SK-N-SH (cell line): ENCODE data around the gene TP53I11. TPM values are rescaled to one million over a fixed set of nuclear protein-coding genes. Genes with fewer than 3 reads are reported as not detected.

Experiments
- CTCF ChIA-PET: fragments of 300-600, 350-600 bp; formaldehyde crosslinking; extraction: SDS; loops from one replicate; lab custom pipeline; 2021; lab: Yijun Ruan, JAX
- POLR2A ChIA-PET: fragments of 350-600 bp; sonication (Branson Sonifier 250); formaldehyde crosslinking; extraction: SDS; loops from one replicate; lab custom pipeline; 2020; ENCODE audit warnings: antibody characterized with exemption, inconsistent platforms; lab: Yijun Ruan, JAX
- DNase-seq: peaks from one replicate; pipeline ENCODE4 v3.0.0; 2012
- H2AFZ ChIP-seq: fragments of 200-600 bp; sonication (generic); 2 replicates; pipeline ENCODE4 v1.8.1; 2016; ENCODE audit warnings: antibody characterized with exemption, mild to moderate bottlenecking, low read depth
- H3F3A ChIP-seq: fragments of 200-600 bp; sonication (generic); replicated peaks from 2 replicates; pipeline ENCODE3; 2016; ENCODE audit warnings: antibody characterized with exemption, mild to moderate bottlenecking; ENCODE audit not compliant: insufficient read depth
- H3K27ac ChIP-seq, 2 experiments: fragments of 200-500 bp in 1 of 2; fragments of 200-600 bp in 1 of 2; sonication (Bioruptor generic) in 1 of 2; sonication (generic), shearing (Covaris generic) in 1 of 2; 2 replicates each; pipeline versions ENCODE4 v1.5.1 to v1.6.1; 2014 to 2016; ENCODE audit warnings: low read depth in 2 of 2, inconsistent platforms in 1 of 2, low read length in 1 of 2, mild to moderate bottlenecking in 1 of 2, mixed read lengths in 1 of 2
- H3K27me3 ChIP-seq: fragments of 200-600 bp; sonication (generic), shearing (Covaris generic); 2 replicates; pipeline ENCODE4 v1.6.1; 2016; ENCODE audit warnings: mixed run types; ENCODE audit not compliant: insufficient read depth
- H3K36me3 ChIP-seq, 2 experiments: fragments of 200-500 bp in 1 of 2; fragments of 200-600 bp in 1 of 2; sonication (Bioruptor generic) in 1 of 2; sonication (generic) in 1 of 2; replicated peaks in 1 of 2; 2 replicates each; pipeline versions ENCODE3 to v1.5.1; 2014 to 2016; ENCODE audit warnings: low read length in 1 of 2, mild to moderate bottlenecking in 1 of 2; ENCODE audit not compliant: insufficient read depth in 2 of 2, control insufficient read depth in 1 of 2
- H3K4me1 ChIP-seq, 2 experiments: fragments of 200-500 bp in 1 of 2; fragments of 200-600 bp in 1 of 2; sonication (Bioruptor generic) in 1 of 2; sonication (generic), shearing (Covaris generic) in 1 of 2; 2 replicates each; pipeline versions ENCODE4 v1.5.1 to v1.6.1; 2014 to 2016; ENCODE audit warnings: low read depth in 1 of 2, low read length in 1 of 2, mixed run types in 1 of 2; ENCODE audit not compliant: insufficient read depth in 2 of 2, control insufficient read depth in 1 of 2
- H3K4me2 ChIP-seq: fragments of 200-600 bp; sonication (generic), shearing (Covaris generic); 2 replicates; pipeline ENCODE4 v1.6.1; 2017; ENCODE audit warnings: mixed run types
- H3K4me3 ChIP-seq, 2 experiments: fragments of 200-500 bp in 1 of 2; fragments of 200-600 bp in 1 of 2; sonication (Bioruptor generic) in 1 of 2; sonication (generic), shearing (Covaris generic) in 1 of 2; 2 replicates each; pipeline versions ENCODE4 v1.5.1 to v1.8.1; 2014 to 2016; ENCODE audit warnings: low read depth in 2 of 2, inconsistent platforms in 1 of 2, low read length in 1 of 2, mild to moderate bottlenecking in 1 of 2, mixed read lengths in 1 of 2, moderate library complexity in 1 of 2
- H3K79me2 ChIP-seq: fragments of 200-600 bp; sonication (generic); 2 replicates; pipeline ENCODE4 v1.8.1; 2017; ENCODE audit warnings: mild to moderate bottlenecking; ENCODE audit not compliant: insufficient read depth
- H3K9ac ChIP-seq: fragments of 200-600 bp; sonication (generic); 2 replicates; pipeline ENCODE4 v1.6.1; 2017; ENCODE audit warnings: mixed run types
- H3K9me2 ChIP-seq: fragments of 200-600 bp; sonication (generic); 2 replicates; pipeline ENCODE4 v1.6.1; 2017; ENCODE audit warnings: mixed run types
- H3K9me3 ChIP-seq: fragments of 200-600 bp; sonication (generic); 2 replicates; pipeline ENCODE4 v1.6.1; 2017; ENCODE audit warnings: mixed run types, mild to moderate bottlenecking, moderate library complexity
- H4K20me1 ChIP-seq: fragments of 200-600 bp; sonication (generic); 2 replicates; pipeline ENCODE4 v1.6.1; 2017; ENCODE audit warnings: mild to moderate bottlenecking, mixed run types; ENCODE audit not compliant: insufficient read depth
- CHD2 ChIP-seq: fragments of 150-350 bp; IDR thresholded peaks from 2 replicates; pipeline ENCODE4 v1.6.1; 2018; ENCODE audit warnings: low read length; ENCODE audit not compliant: partially characterized antibody
- CTCF ChIP-seq: fragments of 200-600 bp; sonication (generic); IDR thresholded peaks from 2 replicates; pipeline ENCODE4 v1.6.1; 2017; ENCODE audit warnings: antibody characterized with exemption, mild to moderate bottlenecking, moderate library complexity
- ELF1 ChIP-seq: IDR thresholded peaks from 2 replicates; pipeline ENCODE4 v1.4.0; 2012
- EZH2phosphoT487 ChIP-seq: fragments of 200-600 bp; sonication (generic); IDR thresholded peaks from 2 replicates; pipeline ENCODE4 v1.6.1; 2017; ENCODE audit warnings: low read depth, mixed run types, mild to moderate bottlenecking, antibody characterized with exemption, moderate library complexity, borderline replicate concordance
- FOSL2 ChIP-seq: IDR thresholded peaks from 2 replicates; pipeline ENCODE4 v1.4.0; 2012; ENCODE audit warnings: low read depth, mild to moderate bottlenecking, moderate library complexity, borderline replicate concordance
- GABPA ChIP-seq: IDR thresholded peaks from 2 replicates; pipeline ENCODE4 v1.4.0; 2012; ENCODE audit warnings: low read depth, mild to moderate bottlenecking
- GATA2 ChIP-seq: sonication (generic); formaldehyde crosslinking; IDR thresholded peaks from 2 replicates; pipeline ENCODE4 v1.5.0; 2020; ENCODE audit warnings: mild to moderate bottlenecking, missing genetic modification reagents
- MAX ChIP-seq: IDR thresholded peaks from 2 replicates; pipeline ENCODE4 v1.4.0; 2012; ENCODE audit warnings: low read depth
- MXI1 ChIP-seq: IDR thresholded peaks from 2 replicates; pipeline ENCODE4 v1.6.1; 2012; ENCODE audit warnings: mild to moderate bottlenecking, low read depth, low read length, improper control_type of control experiment
- RAD21 ChIP-seq: IDR thresholded peaks from 2 replicates; pipeline ENCODE4 v1.6.1; 2012; ENCODE audit warnings: mild to moderate bottlenecking, low read length
- RXRA ChIP-seq: IDR thresholded peaks from 2 replicates; pipeline ENCODE4 v1.4.0; 2012; ENCODE audit warnings: low read depth, mild to moderate bottlenecking, borderline replicate concordance
- SIN3A ChIP-seq: IDR thresholded peaks from 2 replicates; pipeline ENCODE4 v1.6.1; 2012; ENCODE audit warnings: low read depth, mild to moderate bottlenecking, low read length, moderate library complexity, borderline replicate concordance
- SMC3 ChIP-seq: IDR thresholded peaks from 2 replicates; pipeline ENCODE4 v1.6.1; 2012; ENCODE audit warnings: low read depth, low read length, improper control_type of control experiment
- TCF12 ChIP-seq: IDR thresholded peaks from 2 replicates; pipeline ENCODE4 v1.4.0; 2012
- TEAD4 ChIP-seq: IDR thresholded peaks from 2 replicates; pipeline ENCODE4 v1.4.0; 2012; ENCODE audit warnings: mild to moderate bottlenecking, borderline replicate concordance; ENCODE audit not compliant: insufficient read depth
- USF1 ChIP-seq: IDR thresholded peaks from 2 replicates; pipeline ENCODE4 v1.4.0; 2012; ENCODE audit warnings: low read depth, borderline replicate concordance
- YY1 ChIP-seq: IDR thresholded peaks from 2 replicates; pipeline ENCODE4 v1.4.0; 2012; ENCODE audit warnings: low read depth, mild to moderate bottlenecking
- WGBS: methylation state at CpG from one replicate; pipeline ENCODE4 v1.1.6; 2017; ENCODE audit warnings: low lambda C conversion rate; 5-methylcytosine and 5-hydroxymethylcytosine counted together
- polyA plus RNA-seq, 3 experiments: library from polyadenylated mRNA; depleted of rRNA; stranded (reverse); fragments of >200 nt; gene quantifications; 2 replicates each; pipeline ENCODE4 v1.2.3, GENCODE V29; 2012
- TF ChIP-seq, protein P1 (sequence below): fragments of 150-350 bp; IDR thresholded peaks from 2 replicates; pipeline ENCODE4 v1.6.1; 2017; ENCODE audit warnings: antibody characterized with exemption, low read length, low read depth, borderline replicate concordance
- TF ChIP-seq, protein P2 (sequence below): IDR thresholded peaks from 2 replicates; pipeline ENCODE4 v1.6.1; 2012; ENCODE audit warnings: mild to moderate bottlenecking, low read depth, low read length, moderate library complexity
- TF ChIP-seq, protein P3 (sequence below): IDR thresholded peaks from 2 replicates; pipeline ENCODE4 v1.4.0; 2012; ENCODE audit warnings: low read depth, borderline replicate concordance

Gene TP53I11
- polyA plus RNA-seq, 1 of the 3 experiments (the other 2 are of a cell fraction): 6.6 TPM

GRCh38 chr11:44887636-44888035 is 63.0 kb downstream of the TP53I11 start:
- WGBS: 81% methylated on average over 3 of the region's 3 CpGs
- no peaks in the 10 kb centered on the region for H3K9me3 ChIP-seq
- H3K4me1 ChIP-seq: peaks cover 5 to 26% of the 10 kb centered on the region in 2 experiments; a peak in 1 of 4 replicates
- H3K27ac ChIP-seq: no peak overlapping the region
- CTCF ChIA-PET: interaction anchor here (0.9 kb wide), 1 partner anchor 114 kb away, joined by 3 read pairs; no protein-coding TSS in a partner anchor
- no peak overlapping the region for H2AFZ ChIP-seq
- peaks cover 2% of the 10 kb centered on the region for H3F3A ChIP-seq
- no peaks in the 10 kb centered on the region for H3K36me3 ChIP-seq
- no peaks in the 10 kb centered on the region for H3K27me3 ChIP-seq
- H3K79me2 ChIP-seq: no peaks in the 10 kb centered on the region
- H3K4me2 ChIP-seq: no peak overlapping the region
- H4K20me1 ChIP-seq: no peaks in the 10 kb centered on the region
- POLR2A ChIA-PET: no interaction called here
- H3K9me2 ChIP-seq: no peaks in the 10 kb centered on the region
- H3K4me3 ChIP-seq: no peak overlapping the region
- no peak for TF ChIP-seq ELF1
- no peak for TF ChIP-seq USF1
- TF ChIP-seq, protein P1, sequence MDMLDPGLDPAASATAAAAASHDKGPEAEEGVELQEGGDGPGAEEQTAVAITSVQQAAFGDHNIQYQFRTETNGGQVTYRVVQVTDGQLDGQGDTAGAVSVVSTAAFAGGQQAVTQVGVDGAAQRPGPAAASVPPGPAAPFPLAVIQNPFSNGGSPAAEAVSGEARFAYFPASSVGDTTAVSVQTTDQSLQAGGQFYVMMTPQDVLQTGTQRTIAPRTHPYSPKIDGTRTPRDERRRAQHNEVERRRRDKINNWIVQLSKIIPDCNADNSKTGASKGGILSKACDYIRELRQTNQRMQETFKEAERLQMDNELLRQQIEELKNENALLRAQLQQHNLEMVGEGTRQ: no peak
- TF ChIP-seq CTCF: no peak
- no peak for TF ChIP-seq GATA2
- TF ChIP-seq MXI1: no peak
- TF ChIP-seq SMC3: no peak
- no peak for TF ChIP-seq MAX
- no peak for TF ChIP-seq TCF12
- TF ChIP-seq TEAD4: no peak
- no peak for TF ChIP-seq YY1
- no peak for TF ChIP-seq CHD2
- no peak for TF ChIP-seq EZH2phosphoT487
- TF ChIP-seq SIN3A: no peak
- TF ChIP-seq FOSL2: no peak
- TF ChIP-seq GABPA: no peak
- TF ChIP-seq, protein P2, sequence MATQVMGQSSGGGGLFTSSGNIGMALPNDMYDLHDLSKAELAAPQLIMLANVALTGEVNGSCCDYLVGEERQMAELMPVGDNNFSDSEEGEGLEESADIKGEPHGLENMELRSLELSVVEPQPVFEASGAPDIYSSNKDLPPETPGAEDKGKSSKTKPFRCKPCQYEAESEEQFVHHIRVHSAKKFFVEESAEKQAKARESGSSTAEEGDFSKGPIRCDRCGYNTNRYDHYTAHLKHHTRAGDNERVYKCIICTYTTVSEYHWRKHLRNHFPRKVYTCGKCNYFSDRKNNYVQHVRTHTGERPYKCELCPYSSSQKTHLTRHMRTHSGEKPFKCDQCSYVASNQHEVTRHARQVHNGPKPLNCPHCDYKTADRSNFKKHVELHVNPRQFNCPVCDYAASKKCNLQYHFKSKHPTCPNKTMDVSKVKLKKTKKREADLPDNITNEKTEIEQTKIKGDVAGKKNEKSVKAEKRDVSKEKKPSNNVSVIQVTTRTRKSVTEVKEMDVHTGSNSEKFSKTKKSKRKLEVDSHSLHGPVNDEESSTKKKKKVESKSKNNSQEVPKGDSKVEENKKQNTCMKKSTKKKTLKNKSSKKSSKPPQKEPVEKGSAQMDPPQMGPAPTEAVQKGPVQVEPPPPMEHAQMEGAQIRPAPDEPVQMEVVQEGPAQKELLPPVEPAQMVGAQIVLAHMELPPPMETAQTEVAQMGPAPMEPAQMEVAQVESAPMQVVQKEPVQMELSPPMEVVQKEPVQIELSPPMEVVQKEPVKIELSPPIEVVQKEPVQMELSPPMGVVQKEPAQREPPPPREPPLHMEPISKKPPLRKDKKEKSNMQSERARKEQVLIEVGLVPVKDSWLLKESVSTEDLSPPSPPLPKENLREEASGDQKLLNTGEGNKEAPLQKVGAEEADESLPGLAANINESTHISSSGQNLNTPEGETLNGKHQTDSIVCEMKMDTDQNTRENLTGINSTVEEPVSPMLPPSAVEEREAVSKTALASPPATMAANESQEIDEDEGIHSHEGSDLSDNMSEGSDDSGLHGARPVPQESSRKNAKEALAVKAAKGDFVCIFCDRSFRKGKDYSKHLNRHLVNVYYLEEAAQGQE: no peak
- TF ChIP-seq, protein P3, sequence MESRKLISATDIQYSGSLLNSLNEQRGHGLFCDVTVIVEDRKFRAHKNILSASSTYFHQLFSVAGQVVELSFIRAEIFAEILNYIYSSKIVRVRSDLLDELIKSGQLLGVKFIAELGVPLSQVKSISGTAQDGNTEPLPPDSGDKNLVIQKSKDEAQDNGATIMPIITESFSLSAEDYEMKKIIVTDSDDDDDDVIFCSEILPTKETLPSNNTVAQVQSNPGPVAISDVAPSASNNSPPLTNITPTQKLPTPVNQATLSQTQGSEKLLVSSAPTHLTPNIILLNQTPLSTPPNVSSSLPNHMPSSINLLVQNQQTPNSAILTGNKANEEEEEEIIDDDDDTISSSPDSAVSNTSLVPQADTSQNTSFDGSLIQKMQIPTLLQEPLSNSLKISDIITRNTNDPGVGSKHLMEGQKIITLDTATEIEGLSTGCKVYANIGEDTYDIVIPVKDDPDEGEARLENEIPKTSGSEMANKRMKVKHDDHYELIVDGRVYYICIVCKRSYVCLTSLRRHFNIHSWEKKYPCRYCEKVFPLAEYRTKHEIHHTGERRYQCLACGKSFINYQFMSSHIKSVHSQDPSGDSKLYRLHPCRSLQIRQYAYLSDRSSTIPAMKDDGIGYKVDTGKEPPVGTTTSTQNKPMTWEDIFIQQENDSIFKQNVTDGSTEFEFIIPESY: no peak
- no peak for TF ChIP-seq RXRA
- TF ChIP-seq RAD21: no peak
- DNase-seq: no peak
- H3K9ac ChIP-seq: no peak overlapping the region
